CD4-positive, alpha-beta T cell treated with Interleukin-4 for 1 hour (primary cell): ENCODE measurements around the gene WNT11.

Experiments
- DNase-seq, 2 donors: peaks; one replicate each; pipeline ENCODE4 v3.0.0-alpha.2; 2020 to 2022

Gene WNT11

GRCh38 chr11:76237000-76237649, 30.8 kb upstream of the WNT11 start:
- no peak for DNase-seq

GRCh38 chr11:76236092-76236999, 30.0 kb upstream of the WNT11 start:
- peak; percentile 29 to 35 for DNase-seq

GRCh38 chr11:76235233-76236091, 29.2 kb upstream of the WNT11 start:
- peak; percentile 94 for DNase-seq

- DNase-seq = peak; percentile 32 to 33
Measured at GRCh38 chr11:76234416-76235232, 28.3 kb upstream of the WNT11 start.

- DNase-seq = peak in 1 of 2 donors; percentile 40
Measured at GRCh38 chr11:76234021-76234415, 27.7 kb upstream of the WNT11 start.

GRCh38 chr11:76233196-76233921, 27.1 kb upstream of the WNT11 start:
- no peak for DNase-seq

- peak; percentile 41 to 70 for DNase-seq
Measured at GRCh38 chr11:76232026-76232665, 25.8 kb upstream of the WNT11 start.

- DNase-seq = no peak
Measured at GRCh38 chr11:76231121-76231738, 24.9 kb upstream of the WNT11 start.

- no peak for DNase-seq
Measured at GRCh38 chr11:76230392-76230791, 24.1 kb upstream of the WNT11 start.

GRCh38 chr11:76229690-76230240, 23.5 kb upstream of the WNT11 start:
- DNase-seq = no peak

- DNase-seq = no peak
Measured at GRCh38 chr11:76228875-76229149, 22.5 kb upstream of the WNT11 start.

GRCh38 chr11:76228071-76228874, 22.0 kb upstream of the WNT11 start:
- DNase-seq = no peak

- no peak for DNase-seq
Measured at GRCh38 chr11:76226626-76227025, 20.3 kb upstream of the WNT11 start.

- no peak for DNase-seq
Measured at GRCh38 chr11:76225122-76225611, 18.9 kb upstream of the WNT11 start.

- no peak for DNase-seq
Measured at GRCh38 chr11:76224461-76225121, 18.3 kb upstream of the WNT11 start.

- DNase-seq = no peak
Measured at GRCh38 chr11:76221365-76221764, 15.1 kb upstream of the WNT11 start.

- DNase-seq = no peak
Measured at GRCh38 chr11:76219243-76219642, 12.9 kb upstream of the WNT11 start.

- DNase-seq = no peak
Measured at GRCh38 chr11:76218449-76219178, 12.3 kb upstream of the WNT11 start.
